ENCODE data around the gene GPR39.

- TF ChIP-seq CTCF (IDR thresholded peaks at IDR 0.05; ENCODE audit: low read depth, low read length, poor library complexity, severe bottlenecking) (no peak), EZH2phosphoT487 (IDR thresholded peaks at IDR 0.05; ENCODE audit: borderline replicate concordance, low read length) (no peak)
Observed at GRCh38 chr2:132623096-132623839, 206.7 kb downstream of the GPR39 start.
